ENCODE results near the gene TSC22D3. TPM values are rescaled to one million over a fixed set of nuclear protein-coding genes. Genes with fewer than 3 reads are reported as not detected.
"Not testable (repeated sequence)": the region's sequence is repeated elsewhere in the genome, so short reads cannot be mapped to it uniquely, and the experiment has no call there.

TSC22D3 gene
- 10 to 100 TPM; 23.3 to 25.9 TPM for total RNA-seq

GRCh38 chrX:107775734-107776511 is at the start of gene TSC22D3:
TSS of gene TSC22D3 (minus strand) at chrX:107775787. CDS start at chrX:107775419, 368 bp downstream.
- H3K4me3 Mint-ChIP-seq = peak within 1 kb of the TSS; percentile 77
- peaks cover 12% of the 10 kb centered on the region for H3K4me1 Mint-ChIP-seq
- CTCF ChIA-PET = interaction anchor here (1.0 to 6.8 kb wide), 12 partner anchors 10 to 148 kb away, joined by 3 to 149 read pairs (median 5); partner anchors contain the start of gene PRPS1
- no peaks in the 10 kb centered on the region for H3K36me3 Mint-ChIP-seq (ENCODE audit: low read depth)
- POLR2A ChIA-PET = interaction anchor here (0.6 to 1.3 kb wide), 5 partner anchors 59 to 219 kb away, joined by 3 to 5 read pairs (median 3); partner anchors contain the start of gene PRPS1
- peak within 1 kb of the TSS; percentile 86 for H3K27ac Mint-ChIP-seq
- no peaks in the 10 kb centered on the region for H3K9me3 Mint-ChIP-seq (ENCODE audit: low read depth)
- no peaks in the 10 kb centered on the region for H3K27me3 Mint-ChIP-seq
- DNase-seq (peak; percentile 80), ATAC-seq (peak; percentile 87)
- intact Hi-C loops (cut with DNase I, micrococcal nuclease) = loop anchor here (1.0 to 10.0 kb wide), 11 partner anchors 33 to 881 kb away; partner anchors contain the start of gene RBM41 (in 1 of the 2)

GRCh38 chrX:107823456-107823855 is 47.9 kb upstream of the TSC22D3 start:
- ATAC-seq = no peak
- H3K4me3 Mint-ChIP-seq = peak overlapping the region; percentile 4
- no peak for DNase-seq
- H3K9me3 Mint-ChIP-seq (ENCODE audit: low read depth) = no peaks in the 10 kb centered on the region
- ChIA-PET POLR2A (no interaction called here), CTCF (no interaction called here)
- H3K27ac Mint-ChIP-seq = no peak overlapping the region
- intact Hi-C loops (cut with DNase I, micrococcal nuclease) = loop anchor here in 1 of 2 experiments (10.0 kb wide), 1 partner anchor 71 kb away; no protein-coding TSS in a partner anchor
- H3K4me1 Mint-ChIP-seq = peaks cover 32% of the 10 kb centered on the region
- no peaks in the 10 kb centered on the region for H3K36me3 Mint-ChIP-seq (ENCODE audit: low read depth)
- H3K27me3 Mint-ChIP-seq = peaks cover 4% of the 10 kb centered on the region

GRCh38 chrX:107823042-107823441 is 47.5 kb upstream of the TSC22D3 start:
- Mint-ChIP-seq H3K4me3 (no peak overlapping the region), H3K36me3 (ENCODE audit: low read depth) (no peaks in the 10 kb centered on the region), H3K27ac (no peak overlapping the region), H3K27me3 (peaks cover 4% of the 10 kb centered on the region), H3K4me1 (peaks cover 32% of the 10 kb centered on the region), H3K9me3 (ENCODE audit: low read depth) (no peaks in the 10 kb centered on the region)
- CTCF ChIA-PET = no interaction called here
- ATAC-seq = no peak
- DNase-seq = no peak
- POLR2A ChIA-PET = no interaction called here
- intact Hi-C loops (cut with DNase I, micrococcal nuclease) = loop anchor here in 1 of 2 experiments (10.0 kb wide), 1 partner anchor 72 kb away; no protein-coding TSS in a partner anchor

GRCh38 chrX:107818900-107819521 is 43.4 kb upstream of the TSC22D3 start:
- Mint-ChIP-seq H3K4me3 (no peak overlapping the region), H3K9me3 (ENCODE audit: low read depth) (no peaks in the 10 kb centered on the region), H3K36me3 (ENCODE audit: low read depth) (no peaks in the 10 kb centered on the region), H3K27ac (no peak overlapping the region), H3K27me3 (no peaks in the 10 kb centered on the region), H3K4me1 (peaks cover 6% of the 10 kb centered on the region)
- ChIA-PET POLR2A (no interaction called here), CTCF (no interaction called here)
- ATAC-seq (no peak), DNase-seq (peak; percentile 11)
- intact Hi-C loops (cut with DNase I, micrococcal nuclease) = no loop called here

- ATAC-seq; POLR2A ChIA-PET; CTCF ChIA-PET; H3K36me3 Mint-ChIP-seq (ENCODE audit: low read depth); H3K4me3 Mint-ChIP-seq; H3K9me3 Mint-ChIP-seq (ENCODE audit: low read depth); DNase-seq; intact Hi-C loops (cut with DNase I, micrococcal nuclease); H3K27ac Mint-ChIP-seq; H3K27me3 Mint-ChIP-seq; H3K4me1 Mint-ChIP-seq: not testable (repeated sequence)
These were observed 34.5 kb upstream of the TSC22D3 start for GRCh38 chrX:107810053-107810452.

GRCh38 chrX:107805179-107805578 is 29.6 kb upstream of the TSC22D3 start:
- Mint-ChIP-seq H3K9me3 (ENCODE audit: low read depth) (no peaks in the 10 kb centered on the region), H3K4me1 (no peaks in the 10 kb centered on the region), H3K27ac (no peak overlapping the region), H3K4me3 (no peak overlapping the region), H3K27me3 (peaks cover 1% of the 10 kb centered on the region), H3K36me3 (ENCODE audit: low read depth) (no peaks in the 10 kb centered on the region)
- CTCF ChIA-PET = no interaction called here
- ATAC-seq = no peak
- POLR2A ChIA-PET = no interaction called here
- intact Hi-C loops (cut with DNase I, micrococcal nuclease) = no loop called here
- DNase-seq = no peak

GRCh38 chrX:107804427-107804826 is 28.8 kb upstream of the TSC22D3 start:
- no peak overlapping the region for H3K4me3 Mint-ChIP-seq
- H3K27me3 Mint-ChIP-seq = peaks cover 3% of the 10 kb centered on the region
- ChIA-PET POLR2A (no interaction called here), CTCF (no interaction called here)
- no peaks in the 10 kb centered on the region for H3K4me1 Mint-ChIP-seq
- DNase-seq = no peak
- no peaks in the 10 kb centered on the region for H3K9me3 Mint-ChIP-seq (ENCODE audit: low read depth)
- H3K36me3 Mint-ChIP-seq (ENCODE audit: low read depth) = no peaks in the 10 kb centered on the region
- intact Hi-C loops (cut with DNase I, micrococcal nuclease) = no loop called here
- no peak for ATAC-seq
- H3K27ac Mint-ChIP-seq = no peak overlapping the region

- Mint-ChIP-seq H3K4me3 (no peak overlapping the region), H3K9me3 (ENCODE audit: low read depth) (no peaks in the 10 kb centered on the region), H3K36me3 (ENCODE audit: low read depth) (no peaks in the 10 kb centered on the region), H3K27ac (no peak overlapping the region), H3K4me1 (no peaks in the 10 kb centered on the region), H3K27me3 (peaks cover 1% of the 10 kb centered on the region)
- CTCF ChIA-PET = no interaction called here
- ATAC-seq (no peak), DNase-seq (no peak)
- POLR2A ChIA-PET = no interaction called here
- intact Hi-C loops (cut with DNase I, micrococcal nuclease) = no loop called here
These were observed 12.2 kb upstream of the TSC22D3 start for GRCh38 chrX:107787827-107788226.

GRCh38 chrX:107780525-107780924 is 4.9 kb upstream of the TSC22D3 start:
- intact Hi-C loops (cut with DNase I, micrococcal nuclease) = no loop called here
- Mint-ChIP-seq H3K4me1 (peaks cover 6% of the 10 kb centered on the region), H3K9me3 (ENCODE audit: low read depth) (no peaks in the 10 kb centered on the region), H3K27ac (no peak overlapping the region), H3K4me3 (no peak overlapping the region), H3K36me3 (ENCODE audit: low read depth) (no peaks in the 10 kb centered on the region), H3K27me3 (no peaks in the 10 kb centered on the region)
- no peak for ATAC-seq
- CTCF ChIA-PET = interaction anchor here (0.6 to 6.8 kb wide), 3 partner anchors 11 to 124 kb away, joined by 3 to 149 read pairs (median 4); no protein-coding TSS in a partner anchor
- no peak for DNase-seq
- POLR2A ChIA-PET = no interaction called here

GRCh38 chrX:107777536-107777832 is 1.9 kb upstream of the TSC22D3 start, which contains the start of gene NCBP2L:
TSS of gene NCBP2L (plus strand) at chrX:107777733. CDS start at chrX:107794221, 16,488 bp downstream.
- POLR2A ChIA-PET = interaction anchor here (0.7 to 1.0 kb wide), 4 partner anchors 104 to 345 kb away, joined by 3 to 4 read pairs (median 3); partner anchors contain the start of gene PRPS1
- intact Hi-C loops (cut with DNase I, micrococcal nuclease) = loop anchor here (1.0 to 10.0 kb wide), 15 partner anchors 35 to 883 kb away; partner anchors contain the start of genes MORC4 (in 1 of the 2) and RBM41 (in 1 of the 2)
- ATAC-seq (no peak), DNase-seq (no peak)
- no peaks in the 10 kb centered on the region for H3K27me3 Mint-ChIP-seq
- H3K4me1 Mint-ChIP-seq = peaks cover 12% of the 10 kb centered on the region
- H3K36me3 Mint-ChIP-seq (ENCODE audit: low read depth) = no peaks in the 10 kb centered on the region
- peak within 1 kb of the TSS; percentile 77 for H3K4me3 Mint-ChIP-seq
- H3K9me3 Mint-ChIP-seq (ENCODE audit: low read depth) = no peaks in the 10 kb centered on the region
- H3K27ac Mint-ChIP-seq = peak within 1 kb of the TSS; percentile 86
- CTCF ChIA-PET = interaction anchor here (0.6 to 6.8 kb wide), 25 partner anchors 10 to 838 kb away, joined by 3 to 149 read pairs (median 4); partner anchors contain the start of genes MID2 and PRPS1

GRCh38 chrX:107776649-107777535 is 1.3 kb upstream of the TSC22D3 start:
- peak overlapping the region; percentile 77 for H3K4me3 Mint-ChIP-seq
- no peaks in the 10 kb centered on the region for H3K9me3 Mint-ChIP-seq (ENCODE audit: low read depth)
- intact Hi-C loops (cut with DNase I, micrococcal nuclease) = loop anchor here (1.0 to 10.0 kb wide), 16 partner anchors 34 to 882 kb away; partner anchors contain the start of genes MORC4 (in 1 of the 2) and RBM41 (in 1 of the 2)
- H3K4me1 Mint-ChIP-seq = peaks cover 12% of the 10 kb centered on the region
- ATAC-seq (peak; percentile 80), DNase-seq (peak; percentile 88)
- POLR2A ChIA-PET = interaction anchor here (0.7 to 1.0 kb wide), 4 partner anchors 103 to 345 kb away, joined by 3 to 4 read pairs (median 3); partner anchors contain the start of gene PRPS1
- no peaks in the 10 kb centered on the region for H3K36me3 Mint-ChIP-seq (ENCODE audit: low read depth)
- CTCF ChIA-PET = interaction anchor here (0.6 to 6.8 kb wide), 30 partner anchors 10 to 880 kb away, joined by 3 to 149 read pairs (median 4); partner anchors contain the start of genes MID2 and PRPS1
- H3K27me3 Mint-ChIP-seq = no peaks in the 10 kb centered on the region
- H3K27ac Mint-ChIP-seq = peak overlapping the region; percentile 86
